ENCODE data around the gene GLI1.

- TF ChIP-seq CTCF (IDR thresholded peaks at IDR 0.05; ENCODE audit: insufficient read depth, low read length), result no peak
- no peak for TF ChIP-seq POLR2AphosphoS5 (IDR thresholded peaks at IDR 0.05; ENCODE audit: low read depth)
- TF ChIP-seq SPI1 (IDR thresholded peaks at IDR 0.05; ENCODE audit: borderline replicate concordance, low read depth), result no peak
Observed at GRCh38 chr12:57434517-57435223, 24.9 kb upstream of the GLI1 start, which contains the start of gene INHBC.
